ENCODE measurements around the gene ADAMTS13. TPM values are rescaled to one million over a fixed set of nuclear protein-coding genes. Genes with fewer than 3 reads are reported as not detected.
A peak's percentile ranks its signal among the peaks of the same experiment; 100 is the strongest.

Gene ADAMTS13
- total RNA-seq (1 to 10 TPM; 1.0 to 3.7 (median 2.7) TPM), polyA plus RNA-seq (1 to 10 TPM in 1 of 2 donors, under 1 TPM in 1; 0.64 to 5.8 TPM)
- long read RNA-seq, donor 1, partial matches to known transcripts: 1 of 6 reads
- long read RNA-seq, donor 1, other reads (novel, unspliced or antisense): 5 of 6 reads
- long read RNA-seq, donor 2, partial matches to known transcripts: 1 of 2 reads
- long read RNA-seq, donor 2, other reads (novel, unspliced or antisense): 1 of 2 reads
- long read RNA-seq, donor 3, partial matches to known transcripts: 1 of 4 reads
- long read RNA-seq, donor 3, other reads (novel, unspliced or antisense): 3 of 4 reads

DNA sequence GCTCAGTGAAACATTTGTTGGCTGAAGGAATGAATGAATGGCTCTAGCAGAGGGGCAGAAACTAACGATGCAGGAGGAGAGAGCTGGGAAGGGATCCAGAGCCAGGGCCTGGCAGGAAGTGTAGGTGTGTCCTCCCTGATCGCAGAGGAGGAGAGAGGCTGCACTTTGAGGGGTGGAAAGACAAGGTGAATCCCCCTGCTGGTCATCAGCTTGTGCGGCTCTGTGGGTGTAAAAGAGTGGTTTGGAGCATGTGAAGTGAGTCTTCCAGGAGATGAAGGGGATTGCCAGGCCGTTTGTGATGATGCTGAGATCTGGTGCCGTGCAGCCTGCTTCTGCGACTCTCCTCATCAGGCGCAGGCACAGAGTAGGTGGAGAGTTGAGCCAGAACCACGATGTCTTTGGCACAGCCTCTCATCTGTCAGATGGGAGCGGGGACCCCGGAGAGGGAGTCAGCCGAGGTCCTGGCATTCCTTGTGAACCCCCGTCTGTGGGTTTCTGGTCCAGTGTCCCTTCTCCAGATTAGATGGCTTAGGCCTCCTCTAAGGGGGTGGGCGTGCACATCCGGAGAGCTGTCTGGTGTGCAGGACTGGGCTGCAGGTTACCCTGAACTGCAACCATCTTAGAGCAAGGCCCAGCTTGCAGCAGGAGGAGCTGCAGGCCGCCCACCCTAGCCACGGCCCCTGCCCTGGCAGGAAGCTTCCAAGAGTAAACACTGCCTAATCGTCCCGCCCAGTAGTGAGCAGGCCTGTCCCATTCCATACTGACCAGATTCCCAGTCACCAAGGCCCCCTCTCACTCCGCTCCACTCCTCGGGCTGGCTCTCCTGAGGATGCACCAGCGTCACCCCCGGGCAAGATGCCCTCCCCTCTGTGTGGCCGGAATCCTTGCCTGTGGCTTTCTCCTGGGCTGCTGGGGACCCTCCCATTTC, at the start of gene ADAMTS13:
Gene ADAMTS13 (plus strand): TSS at position 753 of the 928 bp plus-strand sequence. CDS start 77 bp downstream, at position 830.
- H3K36me3 ChIP-seq: no peaks in the 10 kb centered on the region
- no peak for ATAC-seq
- no peak for TF ChIP-seq POLR2A (IDR thresholded peaks at IDR 0.05)
- TF ChIP-seq, protein P1, sequence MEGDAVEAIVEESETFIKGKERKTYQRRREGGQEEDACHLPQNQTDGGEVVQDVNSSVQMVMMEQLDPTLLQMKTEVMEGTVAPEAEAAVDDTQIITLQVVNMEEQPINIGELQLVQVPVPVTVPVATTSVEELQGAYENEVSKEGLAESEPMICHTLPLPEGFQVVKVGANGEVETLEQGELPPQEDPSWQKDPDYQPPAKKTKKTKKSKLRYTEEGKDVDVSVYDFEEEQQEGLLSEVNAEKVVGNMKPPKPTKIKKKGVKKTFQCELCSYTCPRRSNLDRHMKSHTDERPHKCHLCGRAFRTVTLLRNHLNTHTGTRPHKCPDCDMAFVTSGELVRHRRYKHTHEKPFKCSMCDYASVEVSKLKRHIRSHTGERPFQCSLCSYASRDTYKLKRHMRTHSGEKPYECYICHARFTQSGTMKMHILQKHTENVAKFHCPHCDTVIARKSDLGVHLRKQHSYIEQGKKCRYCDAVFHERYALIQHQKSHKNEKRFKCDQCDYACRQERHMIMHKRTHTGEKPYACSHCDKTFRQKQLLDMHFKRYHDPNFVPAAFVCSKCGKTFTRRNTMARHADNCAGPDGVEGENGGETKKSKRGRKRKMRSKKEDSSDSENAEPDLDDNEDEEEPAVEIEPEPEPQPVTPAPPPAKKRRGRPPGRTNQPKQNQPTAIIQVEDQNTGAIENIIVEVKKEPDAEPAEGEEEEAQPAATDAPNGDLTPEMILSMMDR (IDR thresholded peaks at IDR 0.05): no peak
- no peak within 1 kb of the TSS for H3K27ac ChIP-seq
- no peaks in the 10 kb centered on the region for H3K9me3 ChIP-seq
- no peak within 1 kb of the TSS for H3K4me3 ChIP-seq
- H3K27me3 ChIP-seq: peaks cover 0 to 18% (median 6%) of the 10 kb centered on the region in 9 donors
- WGBS, 4 donors: 60 to 64% (median 62%) methylated on average over 19 to 23 of the region's 23 CpGs
- H3K4me1 ChIP-seq: peaks cover 2 to 13% (median 5%) of the 10 kb centered on the region in 12 donors
- intact Hi-C loops (cut with DNase I): loop anchor here in 1 of 10 donors (5.0 kb wide), 1 partner anchor 65 kb away; no protein-coding TSS in a partner anchor
- DNase-seq: peak in 1 of 5 donors; percentile 15

DNA sequence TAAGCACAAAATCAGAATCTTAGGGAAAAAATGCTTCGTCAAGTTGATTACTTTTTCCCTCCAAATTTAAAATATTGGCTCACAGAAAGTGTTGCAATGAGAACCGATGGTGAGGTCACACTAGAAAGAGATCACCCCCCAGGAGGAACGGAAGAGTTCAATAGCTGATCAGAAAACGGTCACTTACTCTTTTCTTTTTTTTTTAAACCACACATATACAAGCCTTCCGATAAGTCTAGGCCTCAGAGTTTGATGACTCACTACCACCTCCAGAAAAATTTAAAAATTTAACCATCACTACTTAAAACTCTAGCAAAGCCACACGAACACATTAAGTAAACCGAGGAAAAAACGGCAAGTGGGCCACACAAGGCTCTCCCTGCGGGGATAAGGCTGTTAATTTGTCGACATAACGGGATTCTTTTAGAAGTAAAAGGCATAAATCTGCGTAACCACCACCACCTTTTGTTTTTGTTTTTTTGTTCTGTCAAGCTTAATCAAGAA, 47.5 kb upstream of the ADAMTS13 start:
- DNase-seq: no peak
- WGBS, 4 donors: 23 to 36% (median 29%) methylated on average over 12 of the region's 12 CpGs
- H3K27me3 ChIP-seq: no peaks in the 10 kb centered on the region
- peak overlapping the region; percentile 75 to 100 (median 94) for H3K4me3 ChIP-seq
- no peak for ATAC-seq
- H3K36me3 ChIP-seq: peaks cover 0 to 27% (median 15%) of the 10 kb centered on the region in 9 donors
- TF ChIP-seq, protein P1 (IDR thresholded peaks at IDR 0.05): no peak
- TF ChIP-seq POLR2A (IDR thresholded peaks at IDR 0.05): no peak
- H3K9me3 ChIP-seq: peaks cover 0 to 10% (median 0%) of the 10 kb centered on the region in 12 donors
- peak overlapping the region in 10 of 12 donors; percentile 83 to 98 (median 94) for H3K27ac ChIP-seq
- intact Hi-C loops (cut with DNase I): loop anchor here in 3 of 10 donors (2.0 to 5.0 kb wide), 3 partner anchors 37 to 43 kb away; partner anchors contain the start of genes SURF6 (in 3 of the 3) and REXO4 (in 1 of the 3)
- peaks cover 3 to 62% (median 50%) of the 10 kb centered on the region in 12 donors for H3K4me1 ChIP-seq

DNA sequence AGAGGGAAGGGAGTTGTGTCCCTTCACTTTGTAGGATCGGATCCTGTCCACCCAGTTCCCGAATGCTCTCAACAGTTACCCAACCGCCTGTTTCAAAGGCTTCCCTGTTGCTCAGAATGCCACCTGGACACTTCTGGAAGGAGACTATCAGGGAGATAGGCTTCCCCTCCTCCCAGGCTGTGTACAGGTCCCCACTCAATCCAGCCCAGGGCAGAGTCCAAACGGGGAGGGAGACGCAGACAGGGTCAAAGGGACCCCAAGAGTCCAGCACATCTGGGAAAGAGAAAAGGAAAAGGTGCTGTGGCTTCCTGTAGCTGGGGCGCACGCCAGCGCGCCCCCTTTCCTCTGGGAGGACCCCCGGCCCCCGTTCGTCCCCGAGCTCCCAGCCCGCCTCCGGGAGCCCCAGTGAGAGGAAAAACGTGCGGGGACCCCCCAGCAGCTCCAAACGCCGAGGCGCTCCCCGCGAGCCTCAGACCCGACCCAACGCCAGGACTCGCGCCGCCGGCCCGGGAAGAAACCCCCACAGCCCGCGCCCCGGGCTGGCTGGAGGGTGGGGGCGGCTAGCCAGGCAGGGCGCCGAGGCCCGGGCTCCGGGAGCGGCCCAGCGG, 46.9 kb upstream of the ADAMTS13 start:
- no peak for TF ChIP-seq POLR2A (IDR thresholded peaks at IDR 0.05)
- H3K4me3 ChIP-seq: peak overlapping the region; percentile 75 to 100 (median 94)
- ATAC-seq: peak in 1 of 4 donors; percentile 7
- H3K27me3 ChIP-seq: no peaks in the 10 kb centered on the region
- peaks cover 3 to 58% (median 46%) of the 10 kb centered on the region in 12 donors for H3K4me1 ChIP-seq
- H3K9me3 ChIP-seq: peaks cover 0 to 10% (median 0%) of the 10 kb centered on the region in 12 donors
- peaks cover 0 to 22% (median 10%) of the 10 kb centered on the region in 9 donors for H3K36me3 ChIP-seq
- intact Hi-C loops (cut with DNase I): loop anchor here in 3 of 10 donors (2.0 to 5.0 kb wide), 3 partner anchors 38 to 42 kb away; partner anchors contain the start of genes SURF6 (in 3 of the 3) and REXO4 (in 1 of the 3)
- WGBS, 4 donors: 0 to 1% (median 0%) methylated on average over 5 to 39 of the region's 39 CpGs
- DNase-seq: no peak
- H3K27ac ChIP-seq: peak overlapping the region; percentile 83 to 98 (median 94)

Data from heart left ventricle (tissue), 16 donors.